ENCODE measurements around the gene OTUB2. TPM values are rescaled to one million over a fixed set of nuclear protein-coding genes. Genes with fewer than 3 reads are reported as not detected.

Gene OTUB2
- total RNA-seq, 4 donors from 2014 or later: 0.42 to 0.63 (median 0.52) TPM; not detected in 1

DNA sequence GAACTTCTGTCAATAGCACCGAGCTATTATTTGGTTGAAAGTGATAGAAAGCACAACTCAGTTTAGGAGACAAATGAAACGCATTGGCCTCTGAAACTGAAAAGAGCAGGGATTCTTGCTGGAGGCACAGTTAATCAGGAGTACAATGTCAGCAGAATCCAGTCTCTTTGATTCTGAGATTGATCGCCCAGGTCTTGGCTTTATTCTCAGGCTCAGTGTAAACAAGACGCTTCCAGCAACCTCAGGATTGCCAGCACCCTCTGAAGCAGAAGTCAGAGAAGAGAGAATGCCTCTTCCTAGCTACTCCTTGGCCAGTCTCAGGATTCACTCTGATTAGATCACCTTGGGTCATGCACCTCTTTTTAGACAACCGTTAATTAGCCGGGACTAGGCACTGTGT lies 11.8 kb upstream of the OTUB2 start:
- intact Hi-C loops (cut with DNase I): no loop called here
- Histone ChIP-seq H3K27ac (replicated peaks in 1 of 4) (no peak overlapping the region), H3K4me1 (peaks cover 0 to 8% (median 5%) of the 10 kb centered on the region in 4 donors), H3K27me3 (no peaks in the 10 kb centered on the region), H3K9me3 (no peaks in the 10 kb centered on the region), H3K4me3 (no peak overlapping the region), H3K36me3 (no peaks in the 10 kb centered on the region)
- TF ChIP-seq POLR2A (IDR thresholded peaks at IDR 0.05; ENCODE audit: low read depth): no peak
- TF ChIP-seq POLR2AphosphoS5 (IDR thresholded peaks at IDR 0.05): no peak
- no peak for TF ChIP-seq CTCF (IDR thresholded peaks at IDR 0.05)
- no peak for TF ChIP-seq EP300 (IDR thresholded peaks at IDR 0.05)
- 62% methylated on average over 6 of the region's 6 CpGs for WGBS
- DNase-seq (ENCODE audit: extremely low spot score): no peak

DNA sequence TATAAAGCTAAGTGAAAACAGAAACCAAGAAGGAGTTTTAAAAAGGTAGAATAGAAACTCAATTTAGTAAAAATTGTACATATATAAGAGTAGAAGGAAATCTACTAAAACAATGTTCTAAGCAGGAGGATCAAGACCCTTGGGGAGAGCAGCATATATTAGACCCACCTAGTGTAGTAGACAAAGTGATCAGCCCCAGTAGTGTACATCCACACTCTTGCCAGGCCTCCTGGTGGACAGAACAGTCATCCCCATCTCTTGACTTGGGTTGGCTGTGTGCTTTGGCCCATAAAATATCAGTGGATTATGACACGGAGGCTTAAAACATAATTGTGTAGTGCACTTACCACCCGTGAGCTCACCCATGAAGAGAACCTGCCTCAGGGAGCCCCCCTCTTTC lies 10.9 kb upstream of the OTUB2 start:
- 76% methylated on average over 2 of the region's 2 CpGs for WGBS
- Histone ChIP-seq H3K4me3 (no peak overlapping the region), H3K36me3 (no peaks in the 10 kb centered on the region), H3K27ac (replicated peaks in 1 of 4) (no peak overlapping the region), H3K4me1 (peaks cover 0 to 4% (median 0%) of the 10 kb centered on the region in 4 donors), H3K27me3 (no peaks in the 10 kb centered on the region), H3K9me3 (no peaks in the 10 kb centered on the region)
- intact Hi-C loops (cut with DNase I): no loop called here
- TF ChIP-seq POLR2AphosphoS5 (IDR thresholded peaks at IDR 0.05): no peak
- no peak for TF ChIP-seq POLR2A (IDR thresholded peaks at IDR 0.05; ENCODE audit: low read depth)
- no peak for TF ChIP-seq EP300 (IDR thresholded peaks at IDR 0.05)
- no peak for TF ChIP-seq CTCF (IDR thresholded peaks at IDR 0.05)
- DNase-seq (ENCODE audit: extremely low spot score): no peak

DNA sequence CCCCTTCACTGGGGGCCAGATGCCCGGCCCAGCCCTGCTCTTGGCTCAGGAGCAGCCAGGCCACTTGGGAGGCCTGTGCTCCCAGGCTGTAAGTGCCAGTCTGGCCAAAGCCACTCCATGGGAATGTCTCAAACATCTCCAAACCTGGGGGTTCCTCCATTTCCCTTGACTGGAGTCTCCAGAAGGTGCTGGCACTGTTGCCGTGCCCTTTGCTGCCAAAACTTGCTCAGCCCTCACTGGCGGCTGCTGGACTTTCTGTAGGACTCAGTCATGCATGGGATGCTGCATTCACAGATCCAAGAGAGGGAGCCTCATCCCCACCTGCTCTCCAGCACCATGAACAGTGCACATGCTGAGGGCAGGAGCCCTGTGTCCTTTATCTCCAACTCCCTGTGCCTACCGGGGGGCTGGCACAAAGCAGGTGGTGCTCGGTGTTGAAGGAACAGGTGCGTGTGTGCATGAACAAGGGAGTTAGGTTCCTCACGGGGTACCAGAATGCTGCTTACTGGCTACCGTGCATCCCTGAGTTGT lies 9.6 kb upstream of the OTUB2 start:
- peaks cover 0 to 4% (median 0%) of the 10 kb centered on the region in 4 donors for H3K4me1 ChIP-seq
- no peaks in the 10 kb centered on the region for H3K36me3 ChIP-seq
- no peaks in the 10 kb centered on the region for H3K9me3 ChIP-seq
- TF ChIP-seq POLR2A (IDR thresholded peaks at IDR 0.05; ENCODE audit: low read depth) (no peak), CTCF (IDR thresholded peaks at IDR 0.05) (no peak), POLR2AphosphoS5 (IDR thresholded peaks at IDR 0.05) (no peak), EP300 (IDR thresholded peaks at IDR 0.05) (no peak)
- intact Hi-C loops (cut with DNase I): no loop called here
- no peak overlapping the region for H3K27ac ChIP-seq (replicated peaks in 1 of 4)
- 92% methylated on average over 7 of the region's 8 CpGs for WGBS
- no peak for DNase-seq (ENCODE audit: extremely low spot score)
- no peak overlapping the region for H3K4me3 ChIP-seq
- H3K27me3 ChIP-seq: no peaks in the 10 kb centered on the region

GRCh38 chr14:94018308-94018707 lies 7.8 kb upstream of the OTUB2 start:
- Histone ChIP-seq H3K4me1 (no peaks in the 10 kb centered on the region), H3K9me3 (no peaks in the 10 kb centered on the region), H3K27me3 (no peaks in the 10 kb centered on the region), H3K36me3 (no peaks in the 10 kb centered on the region), H3K4me3 (no peak overlapping the region), H3K27ac (replicated peaks in 1 of 4) (no peak overlapping the region)
- no peak for DNase-seq (ENCODE audit: extremely low spot score)
- intact Hi-C loops (cut with DNase I): no loop called here
- WGBS: 71% methylated on average over 8 of the region's 8 CpGs
- TF ChIP-seq POLR2AphosphoS5 (IDR thresholded peaks at IDR 0.05): no peak
- no peak for TF ChIP-seq CTCF (IDR thresholded peaks at IDR 0.05)
- TF ChIP-seq POLR2A (IDR thresholded peaks at IDR 0.05; ENCODE audit: low read depth): no peak
- no peak for TF ChIP-seq EP300 (IDR thresholded peaks at IDR 0.05)

DNA sequence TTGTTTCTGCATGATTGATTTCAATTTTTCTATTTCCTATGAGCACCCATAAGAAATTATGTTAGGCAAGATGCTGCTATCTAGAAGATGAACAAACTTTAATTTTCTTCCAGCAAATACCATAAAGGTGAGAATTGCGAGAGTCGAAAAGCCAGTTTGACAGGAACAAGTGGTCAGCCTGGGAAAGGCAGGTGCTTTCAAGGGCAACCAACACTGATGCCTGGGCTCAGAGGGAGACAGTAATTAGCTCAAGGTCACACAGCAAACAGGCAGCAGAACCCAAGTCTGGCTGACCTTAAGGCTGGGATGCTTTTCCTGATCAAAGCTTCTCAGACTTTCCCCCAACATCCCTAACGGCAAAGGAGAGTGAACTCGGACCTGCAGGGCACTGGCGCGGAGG lies 6.8 kb upstream of the OTUB2 start:
- DNase-seq (ENCODE audit: extremely low spot score): no peak
- H3K36me3 ChIP-seq: no peaks in the 10 kb centered on the region
- no peak for TF ChIP-seq POLR2AphosphoS5 (IDR thresholded peaks at IDR 0.05)
- no peak for TF ChIP-seq CTCF (IDR thresholded peaks at IDR 0.05)
- no peak for TF ChIP-seq POLR2A (IDR thresholded peaks at IDR 0.05; ENCODE audit: low read depth)
- TF ChIP-seq EP300 (IDR thresholded peaks at IDR 0.05): no peak

More for the DNA sequence above, 6.8 kb upstream of the OTUB2 start:
- no peak overlapping the region for H3K27ac ChIP-seq (replicated peaks in 1 of 4)
- no peaks in the 10 kb centered on the region for H3K9me3 ChIP-seq
- WGBS: 87% methylated on average over 6 of the region's 6 CpGs
- no peaks in the 10 kb centered on the region for H3K4me1 ChIP-seq
- no peak overlapping the region for H3K4me3 ChIP-seq
- intact Hi-C loops (cut with DNase I): no loop called here
- H3K27me3 ChIP-seq: no peaks in the 10 kb centered on the region
